GM18519 (cell line): ENCODE data around the gene CGNL1.

Experiments
- ATAC-seq: cut with Tn5 transposase; IDR thresholded peaks from one replicate; pipeline ENCODE4 v1.9.1; 2021; ENCODE audit warnings: mild to moderate bottlenecking, moderate library complexity; ENCODE audit not compliant: unreplicated experiment, low FRiP score

CGNL1 gene

GRCh38 chr15:57446393-57446792 lies 70.1 kb downstream of the CGNL1 start:
- ATAC-seq: no peak

GRCh38 chr15:57451555-57451954 lies 75.2 kb downstream of the CGNL1 start:
- no peak for ATAC-seq

DNA sequence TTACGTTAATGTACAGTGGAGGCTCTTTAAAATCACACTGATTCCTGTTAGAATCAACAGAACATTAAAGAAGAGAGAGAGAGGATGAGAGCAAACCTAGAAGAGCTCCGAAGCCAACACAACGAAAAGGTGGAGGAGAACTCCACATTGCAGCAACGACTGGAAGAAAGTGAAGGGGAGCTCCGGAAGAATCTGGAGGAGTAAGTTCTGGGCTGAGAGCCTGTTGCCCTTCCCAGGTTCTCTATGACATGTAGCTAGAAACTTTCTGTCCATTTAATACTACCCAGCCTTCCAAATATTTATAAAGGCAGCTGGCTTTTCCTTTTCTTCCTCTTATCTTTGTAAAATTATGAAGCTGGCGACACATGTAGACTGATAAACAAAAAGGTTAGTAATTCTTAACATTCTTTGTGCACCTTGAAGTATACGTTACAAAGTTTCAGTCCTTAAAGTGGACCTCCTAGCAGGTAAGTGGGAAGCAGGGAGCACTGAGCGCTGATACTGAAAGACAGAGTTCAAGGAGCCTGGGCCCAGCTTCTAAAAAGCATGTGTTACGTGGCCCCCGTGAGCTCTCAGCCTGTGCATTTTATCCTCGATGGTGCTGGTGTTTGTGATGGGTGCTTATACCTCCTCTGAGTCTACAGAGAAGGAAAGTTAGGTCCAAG lies 75.9 kb downstream of the CGNL1 start:
- ATAC-seq: no peak

DNA sequence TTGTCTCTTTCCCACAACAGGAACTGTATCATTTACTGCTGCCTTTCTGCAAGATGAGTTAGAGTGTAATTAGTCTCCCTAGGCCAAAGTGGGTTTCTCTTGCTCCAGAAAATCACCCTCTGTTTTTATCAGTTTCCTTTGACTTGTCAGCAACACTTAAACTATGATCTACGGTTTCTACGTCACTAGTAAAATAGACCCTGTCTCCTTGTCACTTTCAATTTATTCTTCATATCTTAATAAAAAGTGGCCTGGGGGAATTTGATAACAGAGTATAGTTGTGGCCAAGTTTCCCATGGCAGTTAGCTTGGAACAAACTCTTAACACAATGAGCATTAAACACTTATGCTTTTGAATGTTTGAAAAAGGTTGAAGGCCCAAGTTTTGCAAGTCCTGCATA lies 79.6 kb downstream of the CGNL1 start:
- ATAC-seq: no peak

DNA sequence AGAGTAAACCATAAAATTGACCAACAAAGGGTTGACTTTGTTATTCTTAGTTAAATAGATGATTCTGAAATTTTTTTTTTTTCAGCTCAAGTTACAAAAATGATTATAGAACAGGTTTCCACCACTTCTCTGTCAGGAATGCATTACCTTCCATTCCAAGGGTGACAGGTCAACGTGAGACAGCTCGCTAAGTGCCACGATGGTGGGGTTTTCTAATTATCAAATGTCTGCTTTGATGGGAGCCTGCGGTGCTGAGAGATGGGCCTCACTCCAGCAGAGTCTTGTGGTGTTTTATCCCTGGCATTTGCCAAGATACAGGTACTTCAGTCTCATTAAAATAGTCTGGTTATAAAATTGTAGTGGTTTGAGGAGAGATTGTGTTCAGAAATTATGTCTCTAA lies 80.3 kb downstream of the CGNL1 start:
- ATAC-seq: no peak

- no peak for ATAC-seq
Observed at GRCh38 chr15:57457726-57458125, 81.4 kb downstream of the CGNL1 start.

DNA sequence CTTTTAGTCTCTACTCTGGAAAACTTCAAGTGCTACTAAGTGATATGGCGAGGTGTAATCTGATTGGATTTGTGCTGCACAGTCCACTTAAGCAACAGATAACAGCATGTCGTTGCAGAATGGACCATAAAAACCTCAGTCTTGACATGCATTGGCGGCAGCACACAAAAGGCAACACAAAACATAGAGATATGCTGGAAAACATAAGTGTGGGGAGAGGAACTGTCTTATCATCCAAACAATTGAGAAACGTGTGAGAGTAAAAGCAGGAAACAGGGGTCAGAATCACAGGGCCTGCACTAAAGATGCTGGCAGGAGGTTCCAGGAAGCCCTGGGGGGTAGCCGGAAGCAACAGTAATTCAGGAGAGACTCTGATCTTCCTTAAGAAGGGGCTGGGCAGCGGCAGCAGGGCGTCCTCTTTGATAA lies 82.1 kb downstream of the CGNL1 start:
- ATAC-seq: no peak

GRCh38 chr15:57460208-57460816 lies 84.0 kb downstream of the CGNL1 start:
- no peak for ATAC-seq

GRCh38 chr15:57461541-57461940 lies 85.2 kb downstream of the CGNL1 start:
- ATAC-seq: no peak

DNA sequence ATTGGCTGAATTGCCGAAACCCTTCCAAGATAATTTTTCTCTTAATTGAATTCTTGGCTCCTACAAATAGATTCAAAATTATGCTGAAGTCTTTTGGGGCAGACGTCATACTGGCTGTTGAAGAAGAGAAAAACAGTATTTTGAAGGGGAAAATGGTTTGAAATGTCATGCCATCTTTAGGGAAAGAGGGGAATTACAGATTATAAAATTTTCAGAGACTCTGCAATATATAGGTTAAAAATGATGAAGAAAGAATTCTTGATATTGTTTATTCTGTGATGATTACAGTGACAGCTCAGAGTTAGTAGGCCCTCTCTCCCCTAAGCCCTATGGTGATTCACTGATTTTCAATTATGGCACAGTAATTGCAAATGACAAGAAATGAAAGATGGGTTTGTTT lies 86.1 kb downstream of the CGNL1 start:
- no peak for ATAC-seq

DNA sequence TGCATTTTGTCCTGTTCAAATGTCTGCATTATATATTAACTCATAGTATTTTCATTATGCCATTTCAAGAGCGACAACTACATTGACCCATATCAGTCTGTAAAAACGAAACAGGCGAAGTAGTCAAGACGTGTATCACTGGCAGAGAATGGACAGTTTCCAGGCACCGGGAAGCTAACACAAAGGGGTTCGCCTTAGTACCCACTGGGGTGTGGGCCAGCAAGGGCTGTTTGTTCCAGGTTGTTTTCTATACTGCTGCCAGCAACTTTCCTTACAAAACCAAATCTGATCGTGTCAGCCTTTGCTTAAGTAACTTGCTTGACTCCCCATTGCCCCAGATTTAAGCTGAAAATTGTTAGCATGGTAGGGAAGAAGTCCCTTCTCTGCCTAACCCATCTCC lies 87.1 kb downstream of the CGNL1 start:
- no peak for ATAC-seq

- no peak for ATAC-seq
Observed at GRCh38 chr15:57464480-57464879, 88.2 kb downstream of the CGNL1 start.

DNA sequence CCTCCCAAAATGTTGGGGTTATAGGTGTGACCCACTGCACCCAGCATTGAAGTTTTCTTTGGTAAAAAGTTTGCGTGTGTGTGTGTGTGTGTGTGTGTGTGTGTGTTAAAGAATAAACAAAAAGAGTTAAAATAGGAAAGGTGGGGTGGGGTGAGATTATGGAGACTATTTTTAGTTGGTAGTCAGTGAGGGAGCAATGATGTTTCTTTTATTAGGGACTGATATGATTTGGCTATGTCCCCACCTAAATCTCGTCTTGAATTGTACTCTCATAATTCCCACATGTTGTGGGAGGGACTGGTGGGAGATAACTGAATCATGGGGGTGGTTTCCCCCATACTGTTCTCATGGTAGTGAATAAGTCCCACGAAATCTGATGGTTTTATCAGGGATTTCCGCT lies 92.2 kb downstream of the CGNL1 start:
- no peak for ATAC-seq

DNA sequence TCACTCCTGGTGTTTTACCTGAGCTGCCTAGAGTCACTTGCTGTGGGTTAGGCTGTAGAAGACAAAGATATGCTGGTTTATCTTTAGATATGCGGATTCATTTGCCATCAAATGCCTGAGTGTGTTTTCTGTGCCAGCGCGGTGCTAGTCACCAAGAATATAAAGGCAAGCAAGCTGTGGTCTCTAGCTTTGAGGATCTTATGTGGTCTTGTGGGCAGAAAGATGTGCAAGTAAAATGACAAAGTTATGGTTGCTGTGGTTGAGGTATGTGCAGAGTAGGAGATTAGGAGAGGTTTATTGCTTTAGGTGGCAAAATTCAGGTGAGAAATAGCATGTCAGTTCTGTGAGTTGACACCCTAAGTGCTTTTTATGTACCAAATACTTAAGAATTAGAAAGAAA lies 94.2 kb downstream of the CGNL1 start:
- ATAC-seq: no peak

- no peak for ATAC-seq
Observed at GRCh38 chr15:57472861-57473260, 96.6 kb downstream of the CGNL1 start.

DNA sequence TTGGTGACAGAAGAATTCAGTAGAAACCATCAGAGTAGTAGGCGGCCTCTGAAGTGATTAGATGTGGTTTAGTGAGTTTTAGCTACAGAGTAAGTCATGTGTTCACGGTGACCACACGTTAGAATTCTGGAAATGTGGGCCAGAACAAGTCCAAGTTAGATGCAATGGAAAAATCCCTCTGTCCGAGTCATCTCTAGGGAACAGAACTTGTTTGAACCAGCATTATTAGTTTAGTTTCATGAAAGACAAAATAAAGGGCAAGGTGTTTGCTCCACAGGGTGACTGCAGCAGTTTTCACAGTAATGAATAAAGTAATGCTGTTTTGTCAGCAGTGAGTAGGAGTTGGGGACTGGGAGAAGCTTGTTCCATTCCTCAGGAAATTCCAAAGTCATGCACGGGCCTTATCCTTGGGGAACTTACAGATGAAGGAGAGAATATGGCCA lies 100.2 kb downstream of the CGNL1 start:
- no peak for ATAC-seq

GRCh38 chr15:57477736-57478522 lies 101.6 kb downstream of the CGNL1 start:
- no peak for ATAC-seq

- ATAC-seq: no peak
Observed at GRCh38 chr15:57479005-57479404, 102.7 kb downstream of the CGNL1 start.

GRCh38 chr15:57481038-57481705 lies 104.9 kb downstream of the CGNL1 start:
- ATAC-seq: no peak

DNA sequence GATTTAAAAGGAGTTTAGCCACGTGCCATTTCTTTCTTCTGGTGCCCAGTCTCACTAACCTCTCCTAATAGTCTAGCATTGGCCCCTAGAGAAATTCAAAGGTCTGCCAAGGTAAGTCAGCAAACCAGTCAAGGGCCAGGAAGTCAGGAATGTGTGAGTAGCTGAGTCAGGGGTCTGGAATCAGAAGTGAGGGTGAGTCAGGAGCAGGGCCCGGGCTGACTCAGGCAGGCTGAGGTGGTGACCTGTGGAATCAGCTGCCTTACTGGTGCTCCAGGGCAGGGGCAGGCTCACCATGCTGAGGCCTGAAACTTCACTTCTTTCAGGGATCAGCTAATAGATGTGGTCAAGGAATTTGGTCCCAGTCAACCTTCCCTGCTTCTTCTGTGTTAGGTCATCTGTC lies 109.6 kb downstream of the CGNL1 start:
- ATAC-seq: no peak

- no peak for ATAC-seq
Observed at GRCh38 chr15:57486833-57487232, 110.5 kb downstream of the CGNL1 start.
